Mesendoderm (in vitro differentiated cells): ENCODE data around the gene EXD3.
A peak's percentile ranks its signal among the peaks of the same experiment; 100 is the strongest.

ENCODE experiments used
- DNase-seq: peaks from one replicate; pipeline ENCODE4 v3.0.0; 2013
- H2AK5ac ChIP-seq: 2 replicates; pipeline ENCODE4 v1.6.1; 2013; ENCODE audit warnings: low read length, inconsistent platforms
- H2BK120ac ChIP-seq: 2 replicates; pipeline ENCODE4 v1.6.1; 2013; ENCODE audit warnings: low read depth, mild to moderate bottlenecking, low read length, moderate library complexity, mixed read lengths
- H2BK15ac ChIP-seq: replicated peaks from 2 replicates; pipeline ENCODE4 v1.6.1; 2013; ENCODE audit warnings: low read depth, mild to moderate bottlenecking, moderate library complexity
- H2BK5ac ChIP-seq: 2 replicates; pipeline ENCODE4 v1.6.1; 2013; ENCODE audit warnings: low read length, inconsistent platforms
- H3K18ac ChIP-seq: 2 replicates; pipeline ENCODE4 v1.6.1; 2013; ENCODE audit warnings: mild to moderate bottlenecking, low read length, mixed read lengths
- H3K23ac ChIP-seq: one replicate; pipeline ENCODE4 v1.6.1; 2013; ENCODE audit warnings: low read length
- H3K27ac ChIP-seq: 2 replicates; pipeline ENCODE4 v1.5.1; 2013; ENCODE audit warnings: low read depth, mild to moderate bottlenecking, inconsistent platforms, low read length, moderate library complexity
- H3K27me3 ChIP-seq: 2 replicates; pipeline ENCODE4 v1.6.1; 2013; ENCODE audit warnings: low read length, control low read depth, mild to moderate bottlenecking, inconsistent platforms; ENCODE audit not compliant: insufficient read depth, poor library complexity
- H3K36me3 ChIP-seq: 2 replicates; pipeline ENCODE4 v1.6.1; 2013; ENCODE audit warnings: low read length, inconsistent platforms; ENCODE audit not compliant: control insufficient read depth, insufficient read depth
- H3K4ac ChIP-seq: one replicate; pipeline ENCODE4 v1.6.1; 2013; ENCODE audit warnings: low read depth, mild to moderate bottlenecking, low read length, moderate library complexity
- H3K4me1 ChIP-seq: 2 replicates; pipeline ENCODE4 v1.6.1; 2013; ENCODE audit warnings: low read depth, low read length, inconsistent platforms; ENCODE audit not compliant: control insufficient read depth
- H3K4me2 ChIP-seq: 2 replicates; pipeline ENCODE4 v1.6.1; 2013; ENCODE audit warnings: low read length
- H3K4me3 ChIP-seq: 2 replicates; pipeline ENCODE4 v1.5.1; 2013; ENCODE audit warnings: mild to moderate bottlenecking, low read length
- H3K56ac ChIP-seq: one replicate; pipeline ENCODE4 v1.6.1; 2013; ENCODE audit warnings: low read length
- H3K79me1 ChIP-seq: 2 replicates; pipeline ENCODE4 v1.6.1; 2013; ENCODE audit warnings: low read length, inconsistent platforms
- H3K79me2 ChIP-seq: 2 replicates; pipeline ENCODE4 v1.6.1; 2013; ENCODE audit warnings: mild to moderate bottlenecking, low read length; ENCODE audit not compliant: control insufficient read depth, insufficient read depth
- H3K9ac ChIP-seq: 2 replicates; pipeline ENCODE4 v1.6.1; 2013; ENCODE audit warnings: low read length, inconsistent platforms
- H4K5ac ChIP-seq: one replicate; pipeline ENCODE4 v1.6.1; 2013; ENCODE audit warnings: low read length
- H4K8ac ChIP-seq: one replicate; pipeline ENCODE4 v1.6.1; 2013; ENCODE audit warnings: low read depth, mild to moderate bottlenecking, control low read depth, low read length, moderate library complexity
- WGBS: extraction: QIAGEN DNeasy Blood & Tissue Kit; methylation state at CpG from one replicate; pipeline ENCODE4 v1.1.7; 2013; ENCODE audit warnings: low lambda C conversion rate, missing lambda C conversion rate; ENCODE audit not compliant: insufficient coverage; ENCODE audit errors: extremely low coverage; 5-methylcytosine and 5-hydroxymethylcytosine counted together

EXD3 gene

DNA sequence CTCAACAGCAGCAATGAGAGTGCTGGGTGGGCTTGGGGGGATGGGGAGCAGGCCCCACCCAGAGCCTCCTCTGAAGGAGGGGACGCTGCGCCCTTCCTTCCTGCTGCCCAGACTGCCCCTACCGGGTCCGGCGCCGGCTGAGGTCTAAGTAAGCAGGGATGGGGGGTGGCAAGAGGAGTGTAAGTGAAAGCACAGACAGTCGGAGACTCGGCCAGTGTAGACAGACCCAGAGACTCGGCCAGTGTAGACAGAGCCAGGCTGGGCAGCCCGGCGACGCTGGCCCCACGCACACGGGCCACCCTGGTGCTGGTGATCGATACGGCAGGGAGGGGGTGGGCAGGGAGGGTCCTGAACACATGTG is 25.6 kb upstream of the EXD3 start:
- Histone ChIP-seq H3K4me1 (no peaks in the 10 kb centered on the region), H4K8ac (no peak overlapping the region), H2BK120ac (no peak overlapping the region), H3K4ac (no peak overlapping the region), H3K56ac (no peak overlapping the region), H3K4me2 (no peak overlapping the region), H3K18ac (no peak overlapping the region), H3K4me3 (no peak overlapping the region), H3K27me3 (no peaks in the 10 kb centered on the region), H4K5ac (no peak overlapping the region), H2BK15ac (no peak overlapping the region), H2AK5ac (no peak overlapping the region), H3K79me2 (no peaks in the 10 kb centered on the region), H3K27ac (no peak overlapping the region), H3K36me3 (peaks cover 2% of the 10 kb centered on the region), H3K9ac (no peak overlapping the region), H3K23ac (no peak overlapping the region), H3K79me1 (no peaks in the 10 kb centered on the region), H2BK5ac (no peak overlapping the region)
- no CpG with 5 or more reads among the region's 16 CpGs for WGBS
- no peak for DNase-seq

DNA sequence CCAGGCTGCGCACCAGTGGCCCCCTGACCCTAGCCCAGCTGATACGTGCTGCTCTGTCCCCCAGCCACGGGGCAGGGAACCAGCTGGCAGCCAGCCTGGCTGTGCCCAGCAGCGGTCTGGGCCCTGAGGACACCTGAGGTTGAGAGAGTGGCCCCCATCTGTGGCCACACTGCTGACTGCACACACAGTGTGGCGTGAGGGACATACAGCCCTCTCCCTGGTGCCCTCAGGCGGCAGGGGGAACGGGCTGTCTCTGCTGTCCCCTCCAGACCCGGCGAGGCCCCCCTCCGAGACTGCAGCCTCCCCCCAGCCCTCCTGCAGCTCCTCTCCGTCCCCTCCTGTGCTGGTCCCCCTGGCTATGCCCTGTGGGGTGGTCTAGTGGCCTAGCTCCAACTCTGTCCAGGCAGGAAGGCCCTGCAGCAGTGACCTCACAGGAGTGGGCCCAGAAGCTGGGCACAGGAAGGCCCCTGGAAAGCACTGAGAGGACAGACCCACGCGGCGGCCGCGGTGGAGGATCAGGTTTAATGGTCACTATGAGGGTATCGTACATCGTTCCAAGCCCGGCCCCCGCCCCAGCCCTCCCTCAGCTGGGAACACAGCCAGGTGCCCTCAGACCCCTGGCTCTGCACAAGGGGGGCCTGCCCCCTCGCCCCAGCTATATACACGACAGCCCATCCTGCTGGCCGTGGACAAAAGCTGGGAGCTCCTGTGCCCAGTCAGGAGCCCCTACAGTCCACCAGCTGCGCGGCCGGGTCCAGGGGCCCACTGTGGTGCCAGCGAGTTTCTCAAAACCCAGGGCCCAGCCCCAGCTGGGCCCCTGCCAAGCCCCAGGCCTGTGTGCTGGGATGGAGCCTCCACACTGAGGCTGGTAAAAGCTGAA is 25.0 kb upstream of the EXD3 start:
- no peak overlapping the region for H4K8ac ChIP-seq
- WGBS = no CpG with 5 or more reads among the region's 27 CpGs
- H2AK5ac ChIP-seq = no peak overlapping the region
- no peaks in the 10 kb centered on the region for H3K79me2 ChIP-seq
- no peak overlapping the region for H3K4ac ChIP-seq
- H3K79me1 ChIP-seq = no peaks in the 10 kb centered on the region
- DNase-seq = no peak
- H3K18ac ChIP-seq = no peak overlapping the region
- no peak overlapping the region for H2BK5ac ChIP-seq
- no peak overlapping the region for H2BK120ac ChIP-seq
- no peak overlapping the region for H3K23ac ChIP-seq
- H3K4me1 ChIP-seq = no peaks in the 10 kb centered on the region
- no peak overlapping the region for H3K4me2 ChIP-seq
- no peak overlapping the region for H4K5ac ChIP-seq
- H3K56ac ChIP-seq = no peak overlapping the region
- H3K27ac ChIP-seq = no peak overlapping the region
- H3K27me3 ChIP-seq = no peaks in the 10 kb centered on the region
- H3K4me3 ChIP-seq = no peak overlapping the region
- peaks cover 2% of the 10 kb centered on the region for H3K36me3 ChIP-seq
- no peak overlapping the region for H3K9ac ChIP-seq
- no peak overlapping the region for H2BK15ac ChIP-seq

- no CpG with 5 or more reads among the region's 21 CpGs for WGBS
- DNase-seq = no peak
- Histone ChIP-seq H2BK120ac (no peak overlapping the region), H2BK5ac (no peak overlapping the region), H4K8ac (no peak overlapping the region), H3K4me3 (no peak overlapping the region), H3K18ac (no peak overlapping the region), H3K79me1 (no peaks in the 10 kb centered on the region), H3K56ac (no peak overlapping the region), H3K79me2 (no peaks in the 10 kb centered on the region), H3K4me1 (no peaks in the 10 kb centered on the region), H3K23ac (no peak overlapping the region), H3K4ac (no peak overlapping the region), H2AK5ac (no peak overlapping the region), H4K5ac (no peak overlapping the region), H3K27ac (no peak overlapping the region), H3K27me3 (no peaks in the 10 kb centered on the region), H3K9ac (no peak overlapping the region), H3K36me3 (peaks cover 2% of the 10 kb centered on the region), H3K4me2 (no peak overlapping the region), H2BK15ac (no peak overlapping the region)
Observed at GRCh38 chr9:137446851-137447471, 24.0 kb upstream of the EXD3 start.

- Histone ChIP-seq H3K18ac (no peak overlapping the region), H3K79me1 (no peaks in the 10 kb centered on the region), H3K4me1 (no peaks in the 10 kb centered on the region), H3K4me3 (no peak overlapping the region), H3K27me3 (no peaks in the 10 kb centered on the region), H3K79me2 (no peaks in the 10 kb centered on the region), H2BK5ac (no peak overlapping the region), H3K56ac (no peak overlapping the region), H2BK15ac (no peak overlapping the region), H3K4me2 (no peak overlapping the region), H3K36me3 (peaks cover 2% of the 10 kb centered on the region), H4K5ac (no peak overlapping the region), H3K27ac (no peak overlapping the region), H4K8ac (no peak overlapping the region), H3K23ac (no peak overlapping the region), H2AK5ac (no peak overlapping the region), H3K4ac (no peak overlapping the region), H2BK120ac (no peak overlapping the region), H3K9ac (no peak overlapping the region)
- no CpG with 5 or more reads among the region's 19 CpGs for WGBS
- DNase-seq = no peak
Observed at GRCh38 chr9:137445930-137446431, 23.0 kb upstream of the EXD3 start.

DNA sequence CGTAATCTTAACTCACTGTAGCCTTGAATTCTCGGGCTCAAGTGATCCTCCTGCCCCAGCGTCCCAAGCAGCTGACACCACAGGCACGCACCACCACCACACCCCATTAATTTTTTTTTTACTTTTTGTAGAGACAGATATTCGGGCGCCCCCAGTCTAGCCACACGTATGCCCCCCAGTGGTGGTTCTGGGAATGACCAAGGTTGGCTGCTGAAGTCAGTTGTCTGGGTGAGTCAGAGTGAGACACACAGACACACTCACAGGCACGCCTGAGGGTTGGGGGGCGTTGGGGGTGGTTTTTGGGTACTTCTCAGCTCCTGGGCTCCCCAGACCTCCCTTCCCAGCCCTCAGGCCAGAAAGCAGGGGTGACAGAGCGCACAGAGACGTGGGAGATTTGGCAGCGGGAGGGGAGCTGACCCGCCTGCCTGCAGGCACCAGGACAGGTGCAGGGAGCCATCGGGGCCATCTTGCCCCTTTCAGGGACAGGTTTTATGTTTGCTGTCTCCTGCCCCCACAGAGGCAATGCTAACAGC is 22.4 kb upstream of the EXD3 start:
- Histone ChIP-seq H3K9ac (no peak overlapping the region), H4K5ac (no peak overlapping the region), H3K18ac (no peak overlapping the region), H3K27me3 (no peaks in the 10 kb centered on the region), H4K8ac (no peak overlapping the region), H3K4me2 (no peak overlapping the region), H3K23ac (no peak overlapping the region), H3K36me3 (peaks cover 2% of the 10 kb centered on the region), H3K56ac (peak overlapping the region; percentile 7), H2BK5ac (no peak overlapping the region), H3K4me1 (no peaks in the 10 kb centered on the region), H2AK5ac (no peak overlapping the region), H2BK15ac (no peak overlapping the region), H3K4ac (no peak overlapping the region), H3K79me1 (no peaks in the 10 kb centered on the region), H2BK120ac (no peak overlapping the region), H3K4me3 (no peak overlapping the region), H3K79me2 (no peaks in the 10 kb centered on the region), H3K27ac (no peak overlapping the region)
- no CpG with 5 or more reads among the region's 14 CpGs for WGBS
- peak; percentile 71 for DNase-seq
